IPS-NIHi11 (cell line): Measurements from ENCODE around the gene SCGB1C1.
"Not testable (repeated sequence)": the region's sequence is repeated elsewhere in the genome, so short reads cannot be mapped to it uniquely, and the experiment has no call there.

Experiments
- DNase-seq: peaks from one replicate; pipeline ENCODE4 v3.0.0; 2012; ENCODE audit warnings: mixed read lengths, low spot score

SCGB1C1 gene

DNA sequence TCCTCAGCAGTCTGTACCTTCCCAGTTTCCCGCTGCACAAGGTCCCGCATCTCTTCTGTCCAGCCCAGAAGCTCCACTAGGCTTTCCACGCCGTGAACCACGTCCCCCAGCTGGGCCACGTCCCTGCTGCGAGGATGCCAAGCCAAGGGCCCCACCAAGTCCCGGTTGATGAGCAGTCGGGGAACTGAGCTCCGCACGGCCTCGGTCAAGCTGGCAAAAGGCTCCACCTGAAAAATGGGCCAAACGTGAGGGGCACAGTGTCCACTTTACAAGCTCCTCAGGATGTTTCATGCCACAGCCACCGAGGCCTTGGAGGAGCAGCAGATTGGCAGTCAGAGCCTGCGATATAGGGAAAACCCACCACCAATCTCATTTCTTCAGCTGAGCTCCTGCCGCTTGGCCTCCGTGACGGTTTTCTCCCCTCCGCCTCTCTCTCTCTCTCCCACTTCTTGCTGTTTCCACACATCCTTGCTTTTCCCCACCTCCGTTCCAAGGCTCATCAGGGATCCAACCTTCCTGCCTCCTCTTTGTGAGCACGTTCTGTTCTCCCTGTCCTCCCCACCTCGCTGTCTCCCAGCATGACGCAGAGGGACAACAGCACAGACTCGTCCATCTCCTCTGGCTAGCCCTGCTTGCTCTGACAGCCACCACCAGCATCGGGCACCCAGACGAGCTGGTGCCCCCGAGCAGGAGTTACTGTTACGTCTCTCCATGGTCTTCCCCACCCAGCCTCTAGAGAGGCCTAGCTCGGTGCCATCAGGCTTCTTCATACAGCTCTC is 26.1 kb downstream of the SCGB1C1 start:
- no peak for DNase-seq

DNA sequence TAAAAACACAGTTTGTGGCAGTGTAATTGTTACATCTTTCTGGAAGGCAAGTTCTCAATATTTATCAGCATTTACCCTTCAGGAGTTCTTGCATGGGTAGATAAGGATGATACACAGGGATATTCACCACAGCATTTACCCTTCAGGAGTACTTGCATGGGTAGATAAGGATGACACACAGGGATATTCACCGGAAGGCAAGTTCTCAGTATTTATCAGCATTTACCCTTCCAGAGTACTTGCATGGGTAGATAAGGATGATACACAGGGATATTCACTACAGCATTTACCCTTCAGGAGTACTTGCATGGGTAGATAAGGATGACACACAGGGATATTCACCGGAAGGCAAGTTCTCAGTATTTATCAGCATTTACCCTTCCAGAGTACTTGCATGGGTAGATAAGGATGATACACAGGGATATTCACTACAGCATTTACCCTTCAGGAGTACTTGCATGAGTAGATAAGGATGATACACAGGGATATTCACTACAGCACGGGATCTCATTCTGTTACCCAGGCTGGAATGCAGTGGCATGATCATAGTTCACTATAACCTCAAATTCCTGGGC is 27.9 kb downstream of the SCGB1C1 start:
- DNase-seq, result not testable (repeated sequence)

DNA sequence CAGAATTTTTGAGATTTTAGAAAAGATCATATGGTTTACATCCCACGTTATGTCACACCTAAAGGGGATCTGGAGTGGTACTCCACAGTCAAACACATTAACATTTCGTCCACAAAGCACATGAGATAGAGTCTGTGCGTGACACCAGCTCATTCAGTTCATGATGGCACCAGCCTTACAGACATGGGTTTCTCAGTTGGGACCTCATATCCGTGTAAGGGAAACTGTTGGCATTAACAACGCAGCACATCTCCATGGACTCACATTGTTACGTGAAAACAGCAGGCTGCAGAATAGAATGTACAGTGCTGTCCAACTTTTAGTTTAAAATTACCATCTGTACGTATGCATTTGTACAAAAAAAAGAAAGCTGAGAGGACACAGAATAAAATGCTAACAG is 28.7 kb downstream of the SCGB1C1 start:
- DNase-seq, result no peak

DNA sequence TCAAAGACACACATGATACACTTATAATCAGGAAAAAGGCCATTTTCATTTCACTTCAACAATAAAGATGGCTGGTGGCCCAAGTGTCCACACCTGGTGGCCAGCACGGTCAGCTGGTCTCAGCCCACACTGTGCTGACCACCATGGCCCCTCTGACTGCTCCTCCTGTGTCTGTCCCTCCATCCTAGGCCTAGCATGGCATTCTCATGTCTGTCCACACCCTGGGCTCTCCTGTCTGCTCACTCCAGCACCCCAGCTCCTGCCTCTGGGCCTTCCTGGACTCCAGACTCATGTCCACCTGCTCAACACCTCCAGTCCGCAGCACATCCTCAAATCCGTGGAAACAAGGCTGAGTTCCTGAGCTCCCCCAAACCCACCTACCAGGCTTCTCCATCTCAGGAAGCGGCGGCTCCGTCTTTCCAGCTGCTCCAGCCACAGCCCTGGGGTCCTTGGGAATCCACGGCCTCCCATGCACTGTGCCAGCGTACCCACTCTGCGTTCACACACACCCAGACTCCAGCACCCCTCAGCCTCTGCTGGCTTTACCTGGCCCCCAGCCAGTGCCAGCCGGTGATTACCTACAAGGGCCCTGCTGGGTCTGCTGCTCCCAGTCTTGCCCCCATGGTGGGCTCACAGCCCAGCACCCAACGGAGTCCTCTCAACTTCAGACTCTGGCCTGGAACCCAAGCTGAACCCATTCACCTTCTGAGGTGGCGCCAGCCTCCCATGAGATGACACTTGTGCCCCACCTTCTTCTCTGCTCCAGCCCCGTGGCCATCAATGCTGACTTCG is 29.3 kb downstream of the SCGB1C1 start:
- DNase-seq, result no peak

DNA sequence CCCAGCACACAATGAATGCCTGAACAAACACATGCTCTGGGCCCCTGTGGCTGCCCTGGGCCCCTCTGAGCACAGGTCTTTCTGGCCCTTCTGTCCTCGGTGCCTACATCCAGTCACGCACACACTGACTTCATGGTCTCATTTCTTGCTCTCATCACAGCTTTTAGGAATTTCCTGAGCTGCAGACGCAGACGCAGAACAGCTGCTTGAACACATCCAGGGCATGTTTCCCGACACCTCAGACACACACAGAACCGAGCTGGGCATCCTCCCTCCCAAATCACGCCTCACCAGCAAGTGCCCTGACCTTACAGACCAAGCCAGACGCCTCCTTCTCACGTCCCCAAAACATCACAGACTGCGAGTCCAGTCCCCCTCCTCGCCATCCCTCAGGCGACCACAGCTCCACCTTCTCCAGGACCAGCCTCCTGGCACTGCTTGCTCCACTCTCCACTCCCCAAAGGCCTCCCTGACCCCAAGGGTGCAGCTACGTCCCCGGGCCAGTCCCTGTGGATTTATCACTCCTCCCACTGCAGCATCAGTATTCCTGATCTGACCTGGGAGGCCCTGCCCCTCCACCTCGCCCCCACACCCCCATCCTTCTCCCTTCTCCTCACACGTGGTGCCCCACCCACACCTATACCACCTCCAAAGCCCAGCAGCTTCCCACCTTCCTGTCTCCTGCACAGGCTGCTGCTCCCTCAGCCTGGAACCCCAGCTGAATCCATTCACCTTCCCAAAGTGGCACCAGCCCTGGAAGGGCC is 30.3 kb downstream of the SCGB1C1 start:
- no peak for DNase-seq

DNA sequence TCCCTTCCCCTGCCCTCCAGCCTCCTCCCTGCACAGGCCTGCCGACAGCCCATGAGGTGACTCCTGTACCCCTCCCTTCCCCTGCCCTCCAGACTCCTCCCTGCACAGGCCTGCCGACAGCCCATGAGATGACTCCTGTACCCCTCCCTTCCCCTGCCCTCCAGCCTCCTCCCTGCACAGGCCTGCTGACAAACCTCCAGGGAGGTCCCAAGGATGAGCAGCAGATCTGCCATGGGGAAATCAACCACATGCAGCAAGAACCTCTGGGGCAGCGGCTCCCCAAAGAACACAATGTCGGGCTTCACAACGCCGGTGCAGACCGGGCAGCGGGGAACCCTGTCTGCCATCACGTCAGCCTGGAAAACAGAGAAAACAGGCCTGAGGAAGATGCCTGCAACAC is 31.0 kb downstream of the SCGB1C1 start:
- no peak for DNase-seq

DNA sequence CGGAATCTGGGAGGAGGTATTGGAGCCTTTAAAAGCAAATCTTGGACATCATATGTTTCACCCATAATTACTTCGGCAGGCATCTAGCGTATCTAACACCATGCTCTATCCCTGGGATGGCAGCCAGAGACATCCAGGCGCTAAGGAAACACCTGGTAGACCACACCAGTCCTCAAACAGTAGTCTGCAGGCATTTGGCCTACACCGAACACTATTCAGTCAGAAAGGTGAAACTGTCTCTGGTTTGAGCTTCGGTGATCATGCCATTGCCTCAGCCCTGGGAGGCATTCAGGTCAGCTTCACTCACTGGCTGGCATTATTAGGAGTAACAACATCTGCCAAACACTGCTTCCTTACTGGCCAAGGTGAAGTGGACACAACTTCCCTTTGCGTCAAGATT is 31.5 kb downstream of the SCGB1C1 start:
- no peak for DNase-seq

DNA sequence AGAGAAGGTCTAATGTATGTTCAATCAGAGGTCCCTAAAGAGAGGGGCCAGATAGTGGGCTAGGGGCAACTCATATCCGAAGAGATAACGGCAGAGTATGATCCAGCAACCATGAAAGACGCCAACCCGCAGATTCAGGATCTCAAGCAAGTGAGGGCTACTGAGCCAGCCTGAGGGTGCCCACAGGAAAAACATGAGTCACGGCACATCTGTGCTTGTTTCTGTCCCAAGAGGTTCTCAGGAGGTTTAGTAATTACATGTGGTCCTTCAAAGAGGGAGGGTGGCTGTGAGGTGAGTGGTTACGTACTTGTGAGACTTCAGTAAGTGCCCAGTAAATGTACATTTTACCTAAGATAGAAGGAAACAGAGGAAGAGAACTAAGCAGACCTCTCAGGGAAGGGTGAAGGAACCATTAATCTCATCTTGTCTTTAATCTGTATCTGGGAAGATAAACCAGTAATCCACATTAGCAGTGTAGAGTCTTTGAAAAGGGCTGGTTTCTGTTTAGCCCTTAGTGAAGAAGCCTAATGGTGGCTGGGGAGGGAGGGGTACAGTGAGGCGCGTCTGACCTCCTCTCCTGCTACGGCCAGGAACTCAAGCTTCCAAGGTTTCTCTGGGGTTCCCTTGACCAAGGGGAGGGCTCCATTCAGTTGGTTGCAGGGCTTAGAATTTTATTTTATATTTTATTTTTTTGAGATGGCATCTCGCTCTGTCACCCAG is 33.0 kb downstream of the SCGB1C1 start:
- no peak for DNase-seq

DNA sequence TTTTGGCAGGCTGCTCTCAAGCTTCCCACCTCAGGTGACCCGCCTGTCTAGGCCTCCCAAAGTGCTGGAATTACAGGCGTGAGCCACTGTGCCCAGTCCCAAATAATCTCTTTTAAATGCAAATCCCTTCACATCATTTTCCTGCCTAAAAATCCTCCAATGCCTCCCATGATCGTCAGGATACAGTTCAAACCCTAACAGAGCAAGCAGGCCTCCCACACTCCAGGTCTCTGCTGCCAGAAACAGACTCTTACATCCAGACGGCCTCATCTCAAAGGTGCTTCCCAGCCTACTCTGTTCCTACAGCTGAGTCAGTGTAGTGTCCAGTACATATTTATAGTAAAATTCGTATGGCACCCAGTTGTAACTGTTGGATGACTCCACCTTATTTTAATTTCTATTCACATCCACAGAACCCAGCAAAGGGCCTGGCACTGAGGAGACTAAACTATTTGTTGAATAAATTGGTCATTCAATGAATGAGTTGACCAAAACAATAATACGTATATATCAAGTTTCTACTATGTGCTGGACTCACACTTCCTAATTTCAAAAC is 35.0 kb downstream of the SCGB1C1 start:
- DNase-seq, result no peak

DNA sequence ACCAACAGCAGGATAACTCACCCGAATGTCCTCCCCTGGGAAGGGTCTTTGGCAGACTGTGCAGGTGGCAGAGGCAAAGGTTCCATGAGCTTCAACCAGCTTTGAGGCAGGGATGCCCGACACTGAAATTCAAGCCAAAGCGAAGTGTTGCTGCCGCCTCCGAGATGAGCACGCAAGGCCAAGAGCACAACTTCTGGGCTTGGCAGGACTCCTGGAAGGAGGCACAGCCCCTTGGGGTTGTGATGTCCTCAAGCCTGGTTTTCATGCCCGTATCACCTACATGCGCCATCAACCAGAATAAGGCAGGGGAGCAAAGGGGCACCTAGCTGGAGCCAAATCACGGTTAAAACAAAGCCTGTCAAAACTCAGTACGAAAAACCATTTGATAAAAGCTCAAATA is 37.6 kb downstream of the SCGB1C1 start:
- no peak for DNase-seq

DNA sequence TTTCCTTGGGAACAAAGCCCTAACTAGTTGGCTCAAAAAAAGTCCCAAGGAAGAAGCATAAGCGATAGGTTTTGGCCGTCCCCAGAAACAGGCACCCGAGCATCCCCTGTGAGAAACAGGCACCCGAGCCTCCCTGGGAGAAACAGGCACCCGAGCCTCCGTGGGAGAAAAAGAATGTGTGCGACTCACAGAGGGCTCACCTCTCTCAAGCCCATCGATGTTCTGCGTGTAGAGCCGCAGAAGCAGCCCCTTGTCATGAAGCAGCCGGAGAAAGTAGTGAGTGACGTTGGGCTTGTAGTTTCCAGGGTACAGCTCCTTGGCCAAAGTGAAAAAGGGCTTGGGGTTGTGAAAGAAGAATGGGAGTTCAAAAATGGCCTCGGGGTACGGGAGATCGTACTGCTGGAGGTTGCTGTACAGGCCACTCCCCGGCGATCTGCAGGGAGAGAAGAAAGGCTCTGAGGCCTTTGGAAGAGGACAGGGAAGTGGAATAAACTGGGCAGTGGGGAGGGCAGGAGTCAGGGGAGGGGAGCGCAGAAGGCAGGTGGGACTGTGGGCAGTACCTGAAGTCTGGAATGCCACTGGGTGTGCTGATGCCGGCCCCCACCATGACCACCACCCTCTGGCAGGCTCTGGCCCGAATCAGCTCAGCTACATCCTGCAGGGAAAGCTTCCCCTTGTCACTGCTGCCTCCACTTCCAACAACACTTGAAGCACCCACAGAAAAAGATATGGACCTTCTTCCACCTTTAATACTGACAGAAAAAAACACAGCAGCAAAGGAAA is 40.1 kb downstream of the SCGB1C1 start:
- DNase-seq, result no peak

DNA sequence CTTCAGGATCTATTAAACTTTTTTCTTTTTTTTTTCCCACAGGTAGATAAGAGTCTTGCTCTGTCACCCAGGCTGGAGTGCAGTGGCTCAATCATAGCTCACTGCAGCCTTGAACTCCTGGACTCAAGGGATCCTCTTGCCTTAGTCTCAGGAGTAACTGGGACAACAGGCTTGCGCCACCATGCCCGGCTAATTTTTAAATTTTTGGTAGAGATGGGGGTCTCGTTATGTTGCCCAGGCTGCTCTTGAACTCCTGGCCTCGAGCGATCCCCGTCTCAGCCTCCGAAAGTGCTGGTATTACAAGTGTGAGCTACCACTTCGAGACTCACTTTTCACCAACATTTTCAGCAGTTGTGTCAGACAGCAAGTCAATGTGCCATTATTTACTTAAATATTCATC is 42.3 kb downstream of the SCGB1C1 start:
- no peak for DNase-seq

DNA sequence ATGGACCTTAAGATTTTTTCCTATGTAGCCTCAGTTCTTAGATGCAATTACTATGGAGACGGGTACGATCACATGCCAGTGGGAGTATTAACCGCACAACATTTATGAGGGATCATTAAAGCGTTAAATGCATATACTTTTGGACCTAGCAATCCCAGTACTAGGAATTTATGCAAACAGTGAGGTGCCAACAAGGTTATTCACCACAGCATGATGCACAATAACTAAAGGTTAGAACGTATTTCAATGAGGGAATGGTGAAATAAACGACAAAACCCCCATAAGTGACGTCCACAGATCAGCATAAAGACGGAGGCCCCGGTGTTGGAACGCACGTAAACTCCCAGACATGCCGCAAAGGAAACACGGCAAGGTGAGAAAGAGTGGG is 42.7 kb downstream of the SCGB1C1 start:
- DNase-seq, result no peak

DNA sequence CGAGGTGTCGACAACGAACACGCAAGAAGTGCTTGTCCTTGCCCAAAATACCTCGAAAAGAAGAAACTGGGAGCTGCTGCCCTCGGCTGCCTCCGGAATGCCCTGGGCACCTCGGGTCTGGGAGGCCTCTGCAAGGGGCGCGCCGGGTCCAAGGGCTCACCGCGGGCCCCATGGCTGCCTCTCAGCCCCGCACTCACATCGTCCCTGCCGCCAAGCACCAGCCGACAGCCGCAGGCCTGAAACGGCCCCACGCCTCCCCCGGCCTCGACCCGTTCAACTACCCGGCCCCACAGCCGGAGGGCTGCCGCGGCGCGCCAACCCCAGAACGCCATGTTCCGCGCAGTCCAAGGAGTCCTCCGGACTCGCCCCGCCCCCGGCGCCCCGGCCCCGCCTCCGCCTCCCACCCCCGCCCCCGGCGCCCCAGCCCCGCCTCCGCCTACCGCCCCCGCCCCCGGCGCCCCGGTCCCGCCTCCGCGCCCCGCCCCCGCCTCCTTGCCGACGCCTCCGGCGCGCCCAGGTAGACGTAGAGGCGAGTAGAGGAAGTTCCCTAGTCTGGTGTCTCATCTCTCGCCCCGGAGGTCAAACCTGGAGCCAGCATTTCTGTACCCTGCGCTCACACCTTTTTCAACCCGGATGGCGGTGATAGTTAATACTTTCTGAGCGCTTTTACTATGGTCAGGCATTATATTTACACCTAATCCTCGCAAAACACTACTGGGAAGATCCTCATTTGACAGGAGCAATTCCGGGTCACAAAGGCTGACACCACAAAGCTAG is 43.3 kb downstream of the SCGB1C1 start, which contains the start of gene SIRT3:
Gene SIRT3 (minus strand): TSS at position 346 of the 777 bp plus-strand sequence. CDS start 14 bp downstream, at position 332.
- DNase-seq, result peak; percentile 100

DNA sequence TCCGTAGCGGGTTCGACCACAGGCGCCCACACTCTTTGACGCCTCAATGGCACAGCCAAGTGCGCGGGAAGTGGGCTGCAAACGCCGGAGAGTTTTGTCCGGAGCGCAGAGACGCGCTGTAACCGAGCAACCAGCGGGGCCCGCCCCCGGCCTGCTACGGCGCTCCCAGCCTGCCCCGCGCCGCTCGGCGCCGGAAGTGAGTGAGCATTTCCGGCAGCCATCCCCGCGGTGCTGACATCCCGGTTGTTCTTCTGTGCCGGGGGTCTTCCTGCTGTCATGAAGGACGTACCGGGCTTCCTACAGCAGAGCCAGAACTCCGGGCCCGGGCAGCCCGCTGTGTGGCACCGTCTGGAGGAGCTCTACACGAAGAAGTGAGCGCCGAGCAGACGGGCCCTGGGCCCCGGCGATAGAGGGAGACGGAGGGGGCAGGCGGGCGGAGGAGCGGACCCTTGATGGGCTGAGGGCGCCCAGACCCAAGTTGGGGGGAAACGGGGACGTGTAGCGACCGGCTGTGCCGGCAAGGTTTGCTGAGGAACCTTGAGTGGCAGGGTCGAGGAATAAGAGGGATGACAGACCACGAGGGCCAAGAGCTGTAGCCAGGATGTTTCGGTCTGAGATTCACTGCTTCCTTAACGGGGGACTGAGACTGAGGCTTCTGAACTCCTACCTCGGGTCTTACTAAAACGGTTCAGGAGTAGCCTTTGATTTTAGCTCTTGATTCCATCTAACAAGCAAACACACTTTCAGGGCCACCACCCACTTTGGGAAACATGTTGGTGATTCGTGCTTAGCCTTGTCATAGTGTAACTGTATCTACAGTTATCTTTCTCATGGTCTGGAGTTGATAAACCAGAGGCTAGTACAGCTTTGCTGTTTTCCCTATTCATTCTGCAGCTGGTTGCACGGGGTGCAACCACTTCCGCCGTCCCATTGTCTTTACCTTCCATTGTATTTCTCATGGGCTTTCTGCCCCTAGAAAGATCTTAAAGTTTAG is 44.2 kb downstream of the SCGB1C1 start, which contains the start of gene PSMD13:
Gene PSMD13 (plus strand): TSS at position 203 of the 994 bp plus-strand sequence. CDS start 74 bp downstream, at position 277.
- peak; percentile 96 for DNase-seq

DNA sequence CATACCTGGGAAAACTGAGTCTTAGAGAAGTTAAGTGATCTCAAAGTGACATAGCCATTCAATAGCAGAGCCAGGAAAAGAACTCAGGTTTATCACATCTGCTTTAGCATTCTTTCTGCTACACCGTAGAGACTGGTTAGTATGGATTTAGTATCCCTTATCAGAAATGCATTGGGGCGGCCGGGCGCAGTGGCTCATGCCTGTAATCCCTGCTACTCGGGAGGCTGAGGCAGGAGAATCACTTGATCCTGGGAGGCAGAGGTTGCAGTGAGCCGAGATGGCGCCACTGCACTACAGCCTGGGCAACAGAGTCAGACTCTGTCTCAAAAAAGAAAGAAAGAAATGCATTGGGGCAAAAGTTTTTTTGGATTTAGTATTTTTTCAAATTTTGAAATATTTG is 45.5 kb downstream of the SCGB1C1 start:
- not testable (repeated sequence) for DNase-seq

DNA sequence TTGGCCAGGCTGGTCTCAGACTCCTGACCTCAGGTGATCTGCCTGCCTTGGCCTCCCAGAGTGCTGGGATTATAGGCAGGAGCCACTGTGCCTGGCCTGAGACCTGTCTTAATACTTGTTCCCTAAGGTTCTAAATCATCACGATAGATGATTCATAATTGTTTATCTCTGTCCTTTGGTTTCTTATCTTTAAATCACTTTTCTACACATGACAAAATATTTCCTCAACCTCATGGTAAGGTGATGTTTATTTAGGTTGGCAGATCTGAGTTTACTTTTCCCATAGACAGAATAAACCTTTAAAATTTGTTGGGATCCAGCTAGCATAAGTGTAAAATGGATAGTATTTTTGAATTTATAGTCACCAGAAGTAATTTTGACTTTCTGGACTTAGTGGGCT is 47.4 kb downstream of the SCGB1C1 start:
- DNase-seq, result no peak

DNA sequence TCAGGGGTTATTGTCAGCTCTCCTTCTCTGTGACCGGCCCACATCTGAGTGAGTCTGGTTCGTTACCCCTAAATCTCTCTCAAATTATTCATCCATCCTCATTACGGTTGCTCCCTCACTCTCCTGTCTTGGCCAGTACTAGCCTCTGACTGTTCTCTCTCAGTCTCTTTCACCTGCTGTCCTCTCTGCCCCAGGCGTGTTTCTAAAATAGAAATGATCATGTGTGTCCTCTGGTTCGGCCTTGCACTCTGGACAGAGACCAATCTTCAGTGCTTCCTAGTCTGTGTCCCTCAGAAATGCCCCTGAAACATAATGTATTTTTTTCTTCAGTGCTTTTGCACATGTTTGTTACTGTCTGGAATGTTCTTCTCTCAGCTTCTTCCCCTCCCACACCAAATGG is 48.8 kb downstream of the SCGB1C1 start:
- DNase-seq, result no peak
